Measurements from ENCODE around the gene HLA-DMA. TPM values are rescaled to one million over a fixed set of nuclear protein-coding genes. Genes with fewer than 3 reads are reported as not detected.
A peak's percentile ranks its signal among the peaks of the same experiment; 100 is the strongest.

HLA-DMA gene
- total RNA-seq (2012; rRNA removed) = 1.7 and 2.3 TPM in 2 replicates
- polyA plus RNA-seq (2012; rRNA removed) = 8.3 and 8.4 TPM in 2 replicates
- polyA plus RNA-seq (2012; cell fraction: cytosol; rRNA removed) = 9.0 and 11.0 TPM in 2 replicates
- 11.8 and 23.1 TPM in 2 replicates for polyA plus RNA-seq (2012; cell fraction: nucleus; rRNA removed; ENCODE audit: low replicate concordance)
- percentile 51 among the genes with signal in this experiment for Bru-seq, nascent RNA
- BruChase-seq, experiment 1, labeled RNA remaining after a 6-hour chase = percentile 69 among the genes with signal in this experiment
- BruChase-seq, experiment 2, labeled RNA remaining after a 2-hour chase = percentile 67 among the genes with signal in this experiment
- long read RNA-seq, transcript HLA-DMA-201 (5 exons, 1,123 nt) = major isoform, 11 of 18 reads
- long read RNA-seq, partial matches to known transcripts = 1 of 18 reads
- long read RNA-seq, other reads (novel, unspliced or antisense) = 4 of 18 reads

DNA sequence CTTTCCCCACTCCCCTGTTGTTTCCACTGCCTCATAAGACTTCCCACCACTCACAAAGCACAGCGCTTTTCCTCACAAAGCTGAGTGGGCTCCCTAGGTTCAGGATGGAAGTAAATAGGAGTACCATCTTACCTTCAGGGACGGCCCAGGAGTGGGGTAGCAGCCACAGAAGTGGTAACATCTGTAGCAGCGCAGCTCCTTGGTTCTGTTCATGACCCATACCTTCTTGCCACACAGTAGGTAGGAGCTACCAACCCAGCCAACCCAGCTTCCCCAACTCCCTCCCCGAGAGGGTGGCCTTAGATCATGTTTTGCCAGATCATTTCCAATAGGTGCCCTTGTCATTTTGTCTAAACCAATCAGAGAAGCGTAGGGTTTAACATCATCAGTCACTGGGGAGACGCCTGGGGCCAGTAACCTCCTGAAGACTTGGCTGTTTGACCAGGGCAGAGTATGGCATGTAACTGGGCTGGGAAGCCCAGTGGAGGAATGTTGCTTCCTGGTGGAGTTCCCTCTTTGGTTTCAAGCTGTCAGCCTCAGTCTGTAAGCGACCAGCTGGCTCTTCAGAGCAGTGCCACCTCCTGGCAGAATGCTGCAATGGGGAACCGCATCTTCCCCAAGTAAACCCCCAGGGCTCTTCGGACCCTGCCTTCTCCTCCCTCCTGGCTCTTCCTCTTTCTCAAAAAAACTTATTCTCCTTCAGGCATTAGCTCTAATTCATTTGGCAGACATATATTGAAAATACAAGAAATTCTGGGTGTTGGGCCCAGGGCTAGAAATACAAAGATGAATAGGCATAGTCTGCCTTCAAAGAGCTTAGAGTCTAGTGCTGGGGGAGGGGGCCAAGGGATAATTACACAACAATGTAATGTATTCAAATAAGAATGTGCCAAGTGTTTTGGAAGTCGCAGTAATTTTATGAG, at the start of gene HLA-DMA:
Gene HLA-DMA, minus strand, starts transcription at position 281 of the 923 bp plus-strand sequence. Its CDS starts 61 bp downstream, at position 220.
- 0 out of 4 replicates have a peak, but pooled peaks cover 0 to 3% of the 10 kb centered on the region in 2 experiments for H3K79me1 ChIP-seq (ENCODE audit: low read depth in 1 of 2, low read length in 2 of 2)
- H3K14ac ChIP-seq (replicated peaks; ENCODE audit: low read depth, low read length) = peak within 1 kb of the TSS; percentile 16; the same call in 1 of the 2 replicates
- peak; percentile 96 for DNase-seq
- H2BK15ac ChIP-seq (ENCODE audit: low read depth, low read length) = peak within 1 kb of the TSS; percentile 9; the same call in 2 of the 3 replicates
- peak; percentile 99 for ATAC-seq (ENCODE audit: low read depth)
- intact Hi-C loops (cut with micrococcal nuclease) (loop anchor here (1.0 kb wide), 5 partner anchors 16 to 115 kb away; partner anchors contain the start of gene TAP2), in situ Hi-C loops (cut with MboI; ENCODE audit: low sequenced_read_pairs) (loop anchor here (25.0 kb wide), 1 partner anchor 766 kb away; the partner anchor contains the start of genes AGER, AGPAT1, GPSM3 and PBX2), dilution Hi-C loops (cut with HindIII; ENCODE audit: low sequenced_read_pairs, unreplicated experiment) (no loop called here)
- H3K36me3 ChIP-seq (ENCODE audit: control insufficient read depth, insufficient read depth, low read length) = no peaks in the 10 kb centered on the region
- H4K8ac ChIP-seq (ENCODE audit: low read depth in 2 of 2, low read length in 2 of 2) = peak within 1 kb of the TSS in 1 of 2 experiments; percentile 53; a peak in 2 of 4 replicates
- H3K23ac ChIP-seq (ENCODE audit: low read depth, low read length) = no peak within 1 kb of the TSS
- H3K4me1 ChIP-seq (ENCODE audit: control insufficient read depth, insufficient read depth, low read length) = peaks cover 3% of the 10 kb centered on the region; the same call in 1 of the 2 replicates
- H3K4me3 ChIP-seq (ENCODE audit: insufficient read depth, low read depth, low read length) = no peak within 1 kb of the TSS
- no peak within 1 kb of the TSS for H3K56ac ChIP-seq (ENCODE audit: extremely low read depth, insufficient read depth, low read length)
- H3K9me3 ChIP-seq (ENCODE audit: control insufficient read depth, insufficient read depth, low read length) = no peaks in the 10 kb centered on the region
- H3K9ac ChIP-seq (ENCODE audit: low read depth, low read length) = no peak within 1 kb of the TSS
- peak within 1 kb of the TSS; percentile 8; the same call in 1 of the 2 replicates for H3K27ac ChIP-seq (ENCODE audit: insufficient read depth, low read length)
- no peak within 1 kb of the TSS for H2BK20ac ChIP-seq (ENCODE audit: low read depth, low read length)
- peak within 1 kb of the TSS; percentile 32 for H4K5ac ChIP-seq (ENCODE audit: low read depth, low read length)
- CTCF ChIA-PET = interaction anchor here (0.6 to 2.6 kb wide), 16 partner anchors 9 to 657 kb away, joined by 3 to 22 read pairs (median 4); partner anchors contain the start of genes BRD2 and HLA-DMB
- no peak within 1 kb of the TSS for H2AK9ac ChIP-seq (replicated peaks; ENCODE audit: low read depth, low read length, poor library complexity)
- no peaks in the 10 kb centered on the region for H4K20me1 ChIP-seq (ENCODE audit: insufficient read depth, low read length)
- WGBS, 2 experiments (ENCODE audit: extremely low coverage in 2 of 2, insufficient read length in 1 of 2) = 72% methylated on average over 6 of the region's 10 CpGs; no CpG with 5 or more reads in 1 of the 2 experiments
- peak within 1 kb of the TSS; percentile 32; the same call in 1 of the 2 replicates for H2AK5ac ChIP-seq (ENCODE audit: low read depth, low read length)
- peaks cover 4% of the 10 kb centered on the region; the same call in 1 of the 2 replicates for H3K9me1 ChIP-seq (ENCODE audit: insufficient read depth, low read length)
- no peak within 1 kb of the TSS for H3K18ac ChIP-seq (ENCODE audit: low read depth, low read length)
- H2BK5ac ChIP-seq (ENCODE audit: low read depth, low read length, poor library complexity, severe bottlenecking) = peak within 1 kb of the TSS; percentile 2
- H3K27me3 ChIP-seq (ENCODE audit: control insufficient read depth, insufficient read depth, low read length) = no peaks in the 10 kb centered on the region
- no TSS peak for BruUV-seq (replicated peaks)
- H2BK120ac ChIP-seq (ENCODE audit: low read depth, low read length) = no peak within 1 kb of the TSS
- H4K91ac ChIP-seq (ENCODE audit: insufficient read depth, low read depth, low read length) = peak within 1 kb of the TSS; percentile 27; the same call in 1 of the 2 replicates
- POLR2A ChIA-PET (ENCODE audit: unreplicated experiment) = interaction anchor here (0.6 to 2.6 kb wide), 4 partner anchors 18 to 255 kb away, joined by 3 to 15 read pairs (median 4); no protein-coding TSS in a partner anchor
- H3K4ac ChIP-seq (ENCODE audit: low read depth, low read length) = no peak within 1 kb of the TSS
- H3K4me2 ChIP-seq (ENCODE audit: low read depth, low read length) = peak within 1 kb of the TSS; percentile 42
- H2AFZ ChIP-seq (replicated peaks; ENCODE audit: low read length, poor library complexity) = peak within 1 kb of the TSS; percentile 45
- TF ChIP-seq RFX5 (IDR thresholded peaks at IDR 0.05; ENCODE audit: low read depth, low read length) = peak; percentile 100
- peak; percentile 16; the same call in 1 of the 2 replicates for TF ChIP-seq MAZ (IDR thresholded peaks at IDR 0.05; ENCODE audit: borderline replicate concordance, low read depth, low read length)
- peak; percentile 67 for TF ChIP-seq RAD21 (IDR thresholded peaks at IDR 0.05; ENCODE audit: low read length)
- TF ChIP-seq RCOR1 (IDR thresholded peaks at IDR 0.05; ENCODE audit: insufficient replicate concordance, low read length) = no peak
- TF ChIP-seq, protein P1, sequence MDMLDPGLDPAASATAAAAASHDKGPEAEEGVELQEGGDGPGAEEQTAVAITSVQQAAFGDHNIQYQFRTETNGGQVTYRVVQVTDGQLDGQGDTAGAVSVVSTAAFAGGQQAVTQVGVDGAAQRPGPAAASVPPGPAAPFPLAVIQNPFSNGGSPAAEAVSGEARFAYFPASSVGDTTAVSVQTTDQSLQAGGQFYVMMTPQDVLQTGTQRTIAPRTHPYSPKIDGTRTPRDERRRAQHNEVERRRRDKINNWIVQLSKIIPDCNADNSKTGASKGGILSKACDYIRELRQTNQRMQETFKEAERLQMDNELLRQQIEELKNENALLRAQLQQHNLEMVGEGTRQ (IDR thresholded peaks at IDR 0.05; ENCODE audit: low read depth, low read length) = no peak
- TF ChIP-seq BHLHE40 (IDR thresholded peaks at IDR 0.05; ENCODE audit: low read depth, low read length) = no peak
- TF ChIP-seq, protein P2, sequence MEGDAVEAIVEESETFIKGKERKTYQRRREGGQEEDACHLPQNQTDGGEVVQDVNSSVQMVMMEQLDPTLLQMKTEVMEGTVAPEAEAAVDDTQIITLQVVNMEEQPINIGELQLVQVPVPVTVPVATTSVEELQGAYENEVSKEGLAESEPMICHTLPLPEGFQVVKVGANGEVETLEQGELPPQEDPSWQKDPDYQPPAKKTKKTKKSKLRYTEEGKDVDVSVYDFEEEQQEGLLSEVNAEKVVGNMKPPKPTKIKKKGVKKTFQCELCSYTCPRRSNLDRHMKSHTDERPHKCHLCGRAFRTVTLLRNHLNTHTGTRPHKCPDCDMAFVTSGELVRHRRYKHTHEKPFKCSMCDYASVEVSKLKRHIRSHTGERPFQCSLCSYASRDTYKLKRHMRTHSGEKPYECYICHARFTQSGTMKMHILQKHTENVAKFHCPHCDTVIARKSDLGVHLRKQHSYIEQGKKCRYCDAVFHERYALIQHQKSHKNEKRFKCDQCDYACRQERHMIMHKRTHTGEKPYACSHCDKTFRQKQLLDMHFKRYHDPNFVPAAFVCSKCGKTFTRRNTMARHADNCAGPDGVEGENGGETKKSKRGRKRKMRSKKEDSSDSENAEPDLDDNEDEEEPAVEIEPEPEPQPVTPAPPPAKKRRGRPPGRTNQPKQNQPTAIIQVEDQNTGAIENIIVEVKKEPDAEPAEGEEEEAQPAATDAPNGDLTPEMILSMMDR (conservative IDR thresholded peaks at IDR 0.05; ENCODE audit: low read depth, low read length) = peak; percentile 75
- TF ChIP-seq CHD1 (IDR thresholded peaks at IDR 0.05; ENCODE audit: low read depth, low read length) = no peak
- no peak for TF ChIP-seq POLR2A (IDR thresholded peaks at IDR 0.05; ENCODE audit: low read depth, low read length)
- TF ChIP-seq MXI1 (IDR thresholded peaks at IDR 0.05; ENCODE audit: borderline replicate concordance, low read depth, low read length) = 0 out of 2 replicates have a peak, but pooled peaks have one; percentile 22
- no peak for TF ChIP-seq CEBPB (IDR thresholded peaks at IDR 0.05; ENCODE audit: low read depth, low read length)
- TF ChIP-seq FOS (IDR thresholded peaks at IDR 0.05; ENCODE audit: low read depth, low read length) = no peak
